GM23248 (cell line): Measurements from ENCODE around the gene APH1B. TPM values are rescaled to one million over a fixed set of nuclear protein-coding genes. Genes with fewer than 3 reads are reported as not detected.
A peak's percentile ranks its signal among the peaks of the same experiment; 100 is the strongest.

Source experiments
- DNase-seq: peaks from one replicate; pipeline ENCODE4 v3.0.0-alpha.2; 2015
- H2AFZ ChIP-seq: fragments of 200-600 bp; sonication (generic); 2 replicates; pipeline ENCODE4 v1.6.1; 2016; ENCODE audit warnings: antibody characterized with exemption
- H3F3A ChIP-seq: fragments of 200-600 bp; sonication (generic); 2 replicates; pipeline ENCODE4 v1.6.1; 2016; ENCODE audit warnings: mild to moderate bottlenecking, antibody characterized with exemption, mixed run types; ENCODE audit not compliant: insufficient read depth
- H3K27ac ChIP-seq: fragments of 200-600 bp; sonication (generic); 2 replicates; pipeline ENCODE4 v1.5.1; 2016; ENCODE audit warnings: mild to moderate bottlenecking
- H3K27me3 ChIP-seq: fragments of 200-600 bp; sonication (generic); replicated peaks from 2 replicates; pipeline ENCODE4 v1.6.1; 2016; ENCODE audit warnings: mild to moderate bottlenecking; ENCODE audit not compliant: insufficient read depth
- H3K36me3 ChIP-seq: fragments of 200-600 bp; sonication (generic); 2 replicates; pipeline ENCODE4 v1.6.1; 2016; ENCODE audit warnings: low read depth, mild to moderate bottlenecking
- H3K4me1 ChIP-seq: fragments of 200-600 bp; sonication (generic); 2 replicates; pipeline ENCODE4 v1.6.1; 2016; ENCODE audit warnings: mild to moderate bottlenecking; ENCODE audit not compliant: insufficient read depth
- H3K4me2 ChIP-seq: fragments of 200-600 bp; sonication (generic); one replicate; pipeline ENCODE4 v1.6.1; 2016; ENCODE audit warnings: mild to moderate bottlenecking; ENCODE audit not compliant: unreplicated experiment
- H3K4me3 ChIP-seq: fragments of 200-600 bp; sonication (generic); 2 replicates; pipeline ENCODE4 v1.5.1; 2016; ENCODE audit warnings: mild to moderate bottlenecking
- H3K79me2 ChIP-seq: fragments of 200-600 bp; sonication (generic); 2 replicates; pipeline ENCODE4 v1.6.1; 2016; ENCODE audit warnings: mild to moderate bottlenecking; ENCODE audit not compliant: insufficient read depth
- H3K9ac ChIP-seq: fragments of 200-600 bp; sonication (generic); 2 replicates; pipeline ENCODE4 v1.6.1; 2016; ENCODE audit warnings: mild to moderate bottlenecking
- H3K9me2 ChIP-seq: fragments of 200-600 bp; sonication (generic); 2 replicates; pipeline ENCODE4 v1.6.1; 2016; ENCODE audit warnings: mixed run types, mild to moderate bottlenecking, moderate library complexity; ENCODE audit not compliant: insufficient read depth
- H3K9me3 ChIP-seq: fragments of 200-600 bp; sonication (generic); one replicate; pipeline ENCODE4 v1.6.1; 2017; ENCODE audit warnings: low read depth
- H4K20me1 ChIP-seq: fragments of 200-600 bp; sonication (generic); 2 replicates; pipeline ENCODE4 v1.6.0; 2016; ENCODE audit not compliant: insufficient read depth
- EZH2 ChIP-seq: fragments of 200-600 bp; sonication (generic); IDR thresholded peaks from 2 replicates; pipeline ENCODE4 v1.6.1; 2018; ENCODE audit warnings: antibody characterized with exemption, mild to moderate bottlenecking; ENCODE audit not compliant: insufficient read depth, poor library complexity, severe bottlenecking
- EZH2phosphoT487 ChIP-seq: fragments of 200-600 bp; sonication (generic); IDR thresholded peaks from 2 replicates; pipeline ENCODE4 v1.6.1; 2018; ENCODE audit warnings: antibody characterized with exemption, moderate library complexity, mild to moderate bottlenecking, low read depth; ENCODE audit not compliant: insufficient read depth
- WGBS, 2 experiments: methylation state at CpG; one replicate each; pipeline ENCODE4 v1.1.6; 2015 to 2017; ENCODE audit warnings: low lambda C conversion rate in 2 of 2, low coverage in 1 of 2; ENCODE audit errors: missing lambda C conversion rate in 2 of 2; 5-methylcytosine and 5-hydroxymethylcytosine counted together
- in situ Hi-C: fragments of 300-500 bp; cut with MboI; formaldehyde crosslinking; loops from 2 replicates; pipeline ENCODE4 v1.15.0; 2020
- polyA plus RNA-seq: library from polyadenylated mRNA; unstranded; fragments of >200 nt; fragmentation: Nextera tagmentation; extraction: Ambion mirVana; gene quantifications from 2 replicates; pipeline ENCODE4 v1.2.1, GENCODE V29; 2016
- total RNA-seq: library from RNA; depleted of rRNA; stranded (reverse); fragments of >200 nt; shearing (Covaris generic); gene quantifications from 2 replicates; pipeline ENCODE4 v1.2.3, GENCODE V29; 2014

Gene APH1B
- total and polyA plus RNA-seq, 2 experiments from 2014 or later: 15.8 to 40.5 TPM

- DNase-seq: peak; percentile 86
- TF ChIP-seq EZH2 (no peak), EZH2phosphoT487 (no peak)
- no peak overlapping the region for H3K9ac ChIP-seq
- H3K27ac ChIP-seq: 0 out of 2 replicates have a peak overlapping the region, but pooled peaks have one; percentile 2
- H4K20me1 ChIP-seq: no peaks in the 10 kb centered on the region
- no peak overlapping the region for H3K4me2 ChIP-seq
- no peaks in the 10 kb centered on the region for H3K27me3 ChIP-seq
- H3K36me3 ChIP-seq: peaks cover 3% of the 10 kb centered on the region; the same call in 1 of the 2 replicates
- H3K4me3 ChIP-seq: no peak overlapping the region
- H3K79me2 ChIP-seq: no peaks in the 10 kb centered on the region
- peaks cover 10% of the 10 kb centered on the region for H3K4me1 ChIP-seq
- no peaks in the 10 kb centered on the region; the same call in 1 of the 2 replicates for H3F3A ChIP-seq
- in situ Hi-C loops: no loop called here
- H2AFZ ChIP-seq: no peak overlapping the region
- H3K9me3 ChIP-seq: no peaks in the 10 kb centered on the region
- H3K9me2 ChIP-seq: no peaks in the 10 kb centered on the region
Measured at GRCh38 chr15:63338170-63338569, 60.8 kb downstream of the APH1B start.

DNA sequence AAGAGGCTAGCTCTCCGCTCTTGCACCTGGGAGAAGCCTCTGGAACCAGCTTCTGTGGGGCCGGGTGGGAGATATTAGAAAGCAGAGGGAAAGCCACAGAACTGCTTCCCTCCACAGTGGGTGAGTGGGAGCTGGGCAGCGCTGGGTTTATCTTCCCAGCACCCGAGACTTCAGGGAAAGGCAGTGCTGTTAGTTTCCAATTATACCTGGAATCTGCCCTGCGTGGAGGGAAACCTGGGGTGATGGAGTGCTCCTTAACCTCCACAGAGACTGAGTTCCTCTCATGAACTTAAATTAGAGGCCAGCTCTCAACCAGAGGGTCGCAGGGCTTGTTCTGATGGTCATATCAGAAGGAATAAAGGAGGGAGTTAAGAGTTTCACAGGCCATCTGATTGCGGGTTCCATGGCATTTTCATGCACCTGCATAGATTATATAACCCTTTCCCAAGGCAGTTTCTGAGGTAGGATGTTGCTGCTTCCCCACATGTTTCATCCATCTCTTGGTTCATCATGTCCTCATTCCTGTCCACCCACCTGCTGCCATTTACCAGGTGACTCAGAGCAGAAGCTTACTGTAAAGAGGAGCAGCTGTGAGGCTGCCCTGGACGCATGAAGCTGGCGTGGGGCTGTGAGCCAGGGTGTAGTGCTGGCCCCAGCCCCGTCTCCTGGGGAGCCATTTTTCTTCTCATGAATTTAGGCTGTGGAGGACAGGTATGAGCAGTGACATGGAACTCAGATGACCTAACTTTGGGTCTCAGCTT is 61.8 kb downstream of the APH1B start:
- Histone ChIP-seq H3K79me2 (no peaks in the 10 kb centered on the region), H4K20me1 (no peaks in the 10 kb centered on the region), H3K4me2 (no peak overlapping the region), H3K4me1 (peaks cover 9% of the 10 kb centered on the region), H3K36me3 (peaks cover 3% of the 10 kb centered on the region; the same call in 1 of the 2 replicates), H3F3A (no peaks in the 10 kb centered on the region; the same call in 1 of the 2 replicates), H3K27ac (no peak overlapping the region), H3K4me3 (no peak overlapping the region), H2AFZ (no peak overlapping the region), H3K9me3 (no peaks in the 10 kb centered on the region), H3K9me2 (no peaks in the 10 kb centered on the region), H3K27me3 (no peaks in the 10 kb centered on the region), H3K9ac (no peak overlapping the region)
- 93 to 98% methylated on average over 10 of the region's 10 CpGs for WGBS, 2 experiments
- DNase-seq: peak; percentile 29
- TF ChIP-seq EZH2: no peak
- no peak for TF ChIP-seq EZH2phosphoT487
- in situ Hi-C loops: no loop called here

DNA sequence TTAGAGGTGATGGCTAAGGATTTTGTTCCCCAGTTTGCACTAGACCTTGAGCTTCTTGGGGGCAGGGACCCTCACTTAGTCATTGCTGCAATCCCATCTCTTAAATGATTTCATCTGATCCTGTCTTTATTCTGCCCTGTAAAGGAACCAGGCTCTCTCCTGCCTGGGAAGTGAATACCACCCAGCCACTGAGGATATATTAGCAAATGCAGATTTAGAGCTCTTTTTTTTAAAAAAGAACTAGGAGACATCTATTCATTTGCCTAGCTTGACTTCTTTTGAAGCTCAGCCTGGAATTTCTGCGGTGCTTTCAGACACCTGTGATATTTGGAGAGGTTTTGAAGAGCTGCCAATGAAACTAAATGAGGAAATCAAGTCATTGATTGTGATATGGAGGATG is 62.4 kb downstream of the APH1B start:
- TF ChIP-seq EZH2 (no peak), EZH2phosphoT487 (no peak)
- Histone ChIP-seq H3K4me2 (no peak overlapping the region), H3K27ac (no peak overlapping the region), H3K9me2 (no peaks in the 10 kb centered on the region), H3K4me3 (no peak overlapping the region), H3K79me2 (no peaks in the 10 kb centered on the region), H3K27me3 (no peaks in the 10 kb centered on the region), H3K4me1 (peaks cover 14% of the 10 kb centered on the region), H3K36me3 (peaks cover 3% of the 10 kb centered on the region; the same call in 1 of the 2 replicates), H3K9me3 (no peaks in the 10 kb centered on the region), H3K9ac (no peak overlapping the region), H3F3A (no peaks in the 10 kb centered on the region; the same call in 1 of the 2 replicates), H2AFZ (no peak overlapping the region), H4K20me1 (no peaks in the 10 kb centered on the region)
- DNase-seq: no peak
- WGBS, 2 experiments: 57 to 75% methylated on average over 1 of the region's 1 CpG
- in situ Hi-C loops: no loop called here

DNA sequence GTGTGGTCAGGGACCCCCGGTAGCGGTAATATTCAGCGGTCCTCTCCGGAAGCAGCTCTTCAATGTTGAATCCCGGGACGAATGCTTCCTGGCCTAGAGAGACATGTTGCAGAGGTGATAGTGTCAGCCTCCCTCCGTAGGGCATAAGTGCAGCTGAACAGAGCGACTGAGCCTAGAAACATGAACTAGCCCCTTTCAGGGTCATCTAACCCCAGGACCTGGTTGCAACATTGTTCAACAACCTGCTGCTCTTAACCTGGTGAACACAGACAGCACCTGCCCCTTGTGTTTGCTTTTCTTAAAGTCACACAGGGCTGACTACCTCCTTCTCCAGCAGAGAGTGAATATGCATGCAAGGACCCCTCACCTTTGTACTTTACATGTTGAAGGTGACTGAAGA is 62.9 kb downstream of the APH1B start:
- peaks cover 3% of the 10 kb centered on the region; the same call in 1 of the 2 replicates for H3K36me3 ChIP-seq

More for the DNA sequence above, 62.9 kb downstream of the APH1B start:
- Histone ChIP-seq H3K79me2 (no peaks in the 10 kb centered on the region), H3K4me3 (no peak overlapping the region), H3K9me2 (no peaks in the 10 kb centered on the region), H3K4me2 (no peak overlapping the region), H3F3A (no peaks in the 10 kb centered on the region; the same call in 1 of the 2 replicates), H2AFZ (no peak overlapping the region), H3K4me1 (peaks cover 19% of the 10 kb centered on the region), H4K20me1 (no peaks in the 10 kb centered on the region), H3K27me3 (no peaks in the 10 kb centered on the region), H3K9ac (no peak overlapping the region), H3K27ac (no peak overlapping the region), H3K9me3 (no peaks in the 10 kb centered on the region)
- DNase-seq: no peak
- 93 to 95% methylated on average over 8 of the region's 8 CpGs for WGBS, 2 experiments
- no peak for TF ChIP-seq EZH2phosphoT487
- no peak for TF ChIP-seq EZH2
- in situ Hi-C loops: no loop called here
